ENCODE results near the gene LSM12.

GRCh38 chr17:44087319-44087718 lies 20.8 kb upstream of the LSM12 start:
- TF ChIP-seq CTCF (IDR thresholded peaks at IDR 0.05; ENCODE audit: borderline replicate concordance, extremely low read depth, low read length, poor library complexity, severe bottlenecking) (no peak), EZH2 (IDR thresholded peaks at IDR 0.05; ENCODE audit: borderline replicate concordance, low read depth, low read length, severe bottlenecking) (no peak)

All from DND-41 (cell line).